Epithelial cell of prostate (primary cell): ENCODE measurements around the gene BAHCC1.

Source experiments
- DNase-seq: peaks from one replicate; pipeline ENCODE4 v3.0.0-alpha.2; 2011; ENCODE audit warnings: low read depth, low spot score
- H3K27ac ChIP-seq: fragments of 450-650 bp; 2 replicates; pipeline ENCODE4 v1.5.1; 2017; ENCODE audit warnings: mild to moderate bottlenecking

BAHCC1 gene

DNA sequence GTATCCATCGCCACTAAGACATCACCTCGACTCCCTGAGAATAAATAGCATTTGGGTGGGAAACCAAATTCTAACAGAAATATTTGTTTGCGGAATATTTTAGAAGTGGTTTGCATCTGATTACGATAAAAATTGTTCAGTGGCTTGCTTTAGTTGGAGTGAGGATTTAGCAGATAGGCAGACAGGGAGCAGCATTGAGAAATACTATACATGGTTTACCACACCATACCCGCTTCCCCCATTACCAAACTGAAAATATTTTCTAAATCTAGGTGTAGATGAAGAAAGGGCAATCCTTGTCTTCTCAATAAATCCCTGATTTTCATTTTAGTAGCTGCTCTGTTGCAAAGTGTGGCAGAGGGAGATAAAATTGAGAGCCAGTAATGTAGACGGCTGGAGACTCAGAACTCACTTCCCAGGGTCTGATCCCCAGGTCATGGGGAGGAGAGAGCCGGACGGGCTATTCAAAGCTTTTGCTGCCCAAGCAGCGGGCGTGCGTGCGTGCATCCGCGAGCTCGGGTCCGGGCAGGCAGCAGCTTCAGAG, 808 bp upstream of the BAHCC1 start:
- H3K27ac ChIP-seq = peak overlapping the region; percentile 18
- DNase-seq = no peak

DNA sequence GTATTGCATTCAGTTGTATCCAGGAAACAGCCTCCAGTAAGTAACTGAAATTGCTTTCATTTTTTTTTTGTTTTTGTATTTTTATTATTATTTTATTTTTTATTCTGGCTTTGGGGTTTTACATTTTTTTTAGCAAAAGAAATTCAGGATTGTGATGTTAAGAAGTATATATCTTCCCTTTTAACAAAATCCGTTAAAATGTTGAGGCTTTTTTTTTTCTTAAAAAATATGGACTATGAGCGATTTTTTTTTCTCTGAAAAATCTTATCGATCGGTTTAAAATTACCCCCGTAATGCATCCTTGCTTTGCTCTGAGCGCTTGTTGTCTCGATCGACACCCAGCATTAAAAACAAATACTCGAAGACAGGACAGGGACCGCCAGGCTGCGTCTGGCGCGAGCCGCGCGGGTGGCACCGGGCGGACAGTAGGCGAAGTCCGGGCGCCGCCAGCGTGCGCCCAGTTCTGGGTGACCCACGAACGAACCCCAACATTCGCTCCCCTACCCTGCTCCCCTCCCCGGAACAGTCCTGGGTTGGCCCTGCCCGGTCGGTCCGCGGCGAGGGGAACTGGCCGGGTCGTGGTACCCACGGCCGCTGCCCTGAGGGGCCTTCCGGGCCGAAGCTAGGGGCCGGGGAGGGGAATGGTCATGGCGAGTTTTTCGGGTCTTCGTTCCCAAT, 482 bp downstream of the BAHCC1 start:
- DNase-seq = no peak
- peak overlapping the region; percentile 73 for H3K27ac ChIP-seq

DNA sequence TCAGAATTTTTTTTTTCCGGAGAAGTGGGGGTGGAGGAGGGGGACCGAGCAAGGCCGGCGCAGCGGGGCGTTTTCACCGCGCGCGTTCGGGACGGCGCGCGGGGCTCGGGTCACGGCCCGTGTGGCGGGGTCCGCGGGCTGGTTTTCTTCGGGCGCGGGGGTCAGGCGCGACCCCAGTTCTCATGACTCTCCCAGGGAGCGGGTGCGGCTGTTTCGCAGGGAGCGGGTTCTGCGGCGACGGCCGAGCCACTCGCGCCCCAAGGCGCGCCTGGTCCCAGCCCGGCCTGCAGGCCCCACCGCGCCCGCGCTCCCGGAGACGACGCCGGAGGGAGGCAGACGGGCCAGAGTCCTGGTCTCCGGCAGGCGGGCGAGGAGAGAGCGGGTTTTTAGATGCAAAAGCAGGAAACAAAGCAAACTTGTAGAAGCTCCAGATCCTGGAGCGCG, 1.0 kb downstream of the BAHCC1 start:
- H3K27ac ChIP-seq = peak overlapping the region; percentile 73
- no peak for DNase-seq

- DNase-seq = no peak
- peak overlapping the region; percentile 73 for H3K27ac ChIP-seq
Observed at GRCh38 chr17:81396722-81397313, 1.6 kb downstream of the BAHCC1 start.

GRCh38 chr17:81397314-81398175, 2.3 kb downstream of the BAHCC1 start:
- H3K27ac ChIP-seq = peak overlapping the region; percentile 73
- DNase-seq = no peak

DNA sequence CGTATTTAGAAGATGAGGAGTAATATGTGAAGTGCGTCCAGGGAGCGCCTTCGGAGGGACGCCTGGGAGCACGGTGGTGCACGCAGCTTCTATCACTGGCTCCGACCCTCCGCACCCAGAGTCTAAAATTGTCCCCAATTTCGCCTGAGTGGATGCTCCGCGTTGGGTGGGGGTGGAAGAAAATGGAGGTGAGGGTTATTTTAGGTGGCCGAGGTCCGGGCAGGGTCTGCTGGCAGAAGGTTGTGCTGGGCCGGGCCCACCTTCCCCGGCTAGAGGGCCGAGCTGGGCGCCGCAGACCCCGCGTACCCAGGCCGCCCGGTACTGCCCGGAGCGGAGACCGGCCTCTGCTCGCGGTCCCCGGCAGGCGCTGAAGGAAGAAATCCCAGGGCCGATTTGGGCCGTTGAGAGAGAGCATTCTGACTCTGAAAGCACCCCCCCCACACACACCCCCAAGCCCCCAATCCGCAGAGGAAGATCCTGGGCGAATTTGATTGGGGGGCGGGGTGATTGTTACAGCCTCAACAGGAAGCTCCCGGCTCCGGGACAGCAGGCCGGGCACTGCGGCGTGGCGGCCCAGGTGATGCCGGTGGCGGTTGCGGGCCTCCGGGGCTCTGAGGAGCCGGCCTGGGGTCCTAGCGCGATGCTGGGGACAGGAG, 3.0 kb downstream of the BAHCC1 start:
- H3K27ac ChIP-seq = peak overlapping the region; percentile 73
- no peak for DNase-seq

DNA sequence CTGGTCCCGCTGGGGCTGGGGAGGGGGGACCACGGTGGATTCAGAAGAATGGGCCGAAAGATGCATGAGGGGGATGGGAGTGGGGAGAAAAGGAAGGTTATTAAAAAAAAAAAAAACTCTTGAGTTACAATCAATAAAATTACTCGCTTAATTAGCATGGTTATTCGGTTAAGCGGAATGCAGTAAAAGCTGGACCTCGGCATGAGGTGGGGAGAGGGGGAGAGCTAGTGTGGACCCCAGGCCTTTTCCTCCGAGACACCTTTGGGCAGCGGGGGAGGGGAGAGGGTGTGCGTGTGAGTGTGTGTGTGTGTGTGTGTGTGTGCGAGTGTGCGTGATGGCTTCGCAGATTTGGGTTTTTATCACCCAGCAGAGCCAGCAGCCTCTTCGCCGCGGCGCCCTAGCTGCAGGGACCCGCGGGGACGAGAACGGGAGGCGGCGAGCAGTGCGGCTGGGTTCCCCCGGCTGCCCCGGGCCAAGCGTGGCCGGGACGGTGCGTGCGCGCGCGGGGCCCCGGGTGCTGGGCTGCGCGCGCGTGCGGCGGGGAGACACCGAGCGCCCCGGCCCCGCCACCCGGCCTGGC, 3.7 kb downstream of the BAHCC1 start:
- no peak for DNase-seq
- H3K27ac ChIP-seq = peak overlapping the region; percentile 73

DNA sequence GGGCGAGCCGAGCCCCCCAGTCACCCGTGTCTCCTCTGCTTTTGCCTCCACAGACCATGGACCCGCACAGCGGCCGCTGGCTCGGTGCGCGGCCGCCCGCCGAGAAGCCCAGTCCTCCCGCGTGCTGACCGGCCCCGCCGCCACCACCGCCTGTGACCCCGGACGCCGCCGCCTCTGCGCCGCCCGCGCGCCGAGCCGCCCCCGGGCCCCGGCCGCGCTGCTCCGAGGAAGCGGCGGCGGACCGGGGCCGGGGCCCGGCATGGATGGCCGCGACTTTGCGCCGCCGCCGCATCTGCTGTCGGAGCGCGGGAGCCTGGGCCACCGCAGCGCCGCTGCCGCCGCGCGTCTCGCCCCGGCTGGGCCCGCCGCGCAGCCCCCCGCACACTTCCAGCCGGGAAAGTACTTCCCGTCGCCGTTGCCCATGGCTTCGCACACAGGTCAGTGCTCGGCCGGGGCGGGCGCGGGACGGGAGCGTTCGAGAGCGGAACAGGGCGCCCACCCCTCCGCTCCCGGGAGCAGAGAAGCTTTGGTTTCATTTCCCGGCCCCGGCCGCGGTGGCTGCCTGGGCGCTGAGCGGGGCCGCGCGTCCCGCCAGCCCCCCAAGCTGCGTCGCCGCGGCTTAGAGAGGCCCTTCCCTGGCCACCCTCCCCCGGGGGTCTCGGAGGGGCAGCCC, 4.4 kb downstream of the BAHCC1 start:
- peak overlapping the region; percentile 73 for H3K27ac ChIP-seq
- no peak for DNase-seq

- no peak for DNase-seq
- peak overlapping the region; percentile 73 for H3K27ac ChIP-seq
Observed at GRCh38 chr17:81400154-81400977, 5.1 kb downstream of the BAHCC1 start.

DNA sequence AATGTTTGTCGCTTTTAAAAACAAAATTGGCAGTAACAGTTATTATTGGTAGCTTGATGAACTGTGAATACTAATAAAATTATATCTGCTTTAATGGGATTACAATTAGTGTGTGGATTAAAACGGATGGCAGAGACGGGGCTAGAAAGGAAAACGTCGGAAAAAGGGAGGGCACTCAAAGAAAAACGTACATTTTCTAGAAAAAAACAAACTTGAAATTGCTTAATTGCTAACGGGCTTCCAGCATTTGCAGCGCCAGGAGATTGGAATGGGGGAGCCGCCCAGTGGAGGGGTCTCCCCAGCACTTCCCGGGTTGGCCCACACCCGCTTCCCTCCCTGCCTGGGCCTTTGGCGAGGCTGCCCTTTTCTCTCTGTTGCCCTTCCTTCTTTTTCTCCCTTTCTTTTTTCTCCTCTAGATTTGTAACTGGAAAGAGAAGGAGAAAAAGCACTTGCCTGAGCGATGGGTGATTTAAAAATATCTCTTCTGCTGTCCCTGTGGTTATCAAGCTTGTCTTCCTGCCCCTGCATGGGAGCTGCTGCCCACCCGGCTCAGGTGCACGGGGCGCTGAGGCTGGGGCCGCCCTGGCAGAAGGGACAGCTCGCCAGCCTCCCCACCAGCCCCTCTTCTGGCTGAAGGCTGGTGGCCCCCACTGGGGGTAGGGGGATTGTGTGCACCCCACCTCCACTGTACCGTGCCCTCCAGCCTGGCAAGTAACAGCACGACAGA, 5.9 kb downstream of the BAHCC1 start:
- no peak for DNase-seq
- H3K27ac ChIP-seq = no peak overlapping the region

DNA sequence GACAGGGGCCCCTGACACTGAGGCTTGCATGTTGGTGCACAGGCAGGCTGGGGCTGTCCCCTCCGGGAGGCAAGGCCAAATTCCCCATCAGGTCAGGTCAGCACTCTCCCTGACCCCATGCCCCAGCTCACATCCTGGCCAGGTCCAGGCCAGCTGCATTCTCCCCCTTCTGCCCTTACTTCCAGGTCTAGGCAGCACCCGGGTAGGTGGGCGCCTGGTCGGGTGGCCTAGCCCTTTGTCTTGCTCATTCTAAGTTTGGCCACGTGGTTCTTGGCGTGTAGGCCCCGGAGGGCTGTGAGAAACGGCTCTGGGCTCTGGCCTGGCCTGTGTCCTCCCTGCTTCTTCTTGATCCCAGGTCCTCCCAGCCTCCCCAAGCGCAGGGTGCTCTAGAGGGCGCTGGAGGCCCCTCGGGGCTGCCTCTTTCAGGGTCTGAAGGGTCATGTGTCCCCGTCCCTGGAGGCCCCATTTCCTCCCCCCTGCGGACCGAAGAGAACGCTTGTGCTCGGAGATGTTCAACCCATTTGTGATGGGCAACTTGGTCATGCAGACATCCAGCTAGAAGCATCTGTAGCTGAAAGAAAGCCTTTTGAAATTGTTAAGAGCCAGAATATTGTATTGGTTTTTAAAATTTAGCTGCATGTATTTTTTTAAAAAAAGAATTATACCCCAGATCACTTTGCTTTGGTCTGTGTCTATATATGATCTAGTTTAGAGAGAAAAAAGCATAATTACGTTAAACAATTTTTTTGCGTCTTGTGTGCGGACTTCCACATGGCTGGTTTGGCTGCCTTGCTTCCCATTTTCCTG, 6.7 kb downstream of the BAHCC1 start:
- H3K27ac ChIP-seq = no peak overlapping the region

GRCh38 chr17:81402530-81402941, 7.3 kb downstream of the BAHCC1 start:
- no peak overlapping the region for H3K27ac ChIP-seq
- no peak for DNase-seq

More for the DNA sequence above, 6.7 kb downstream of the BAHCC1 start:
- no peak for DNase-seq

- no peak for DNase-seq
- H3K27ac ChIP-seq = no peak overlapping the region
Observed at GRCh38 chr17:81402981-81403467, 7.8 kb downstream of the BAHCC1 start.

- no peak for DNase-seq
- H3K27ac ChIP-seq = no peak overlapping the region
Observed at GRCh38 chr17:81403671-81404534, 8.6 kb downstream of the BAHCC1 start.

DNA sequence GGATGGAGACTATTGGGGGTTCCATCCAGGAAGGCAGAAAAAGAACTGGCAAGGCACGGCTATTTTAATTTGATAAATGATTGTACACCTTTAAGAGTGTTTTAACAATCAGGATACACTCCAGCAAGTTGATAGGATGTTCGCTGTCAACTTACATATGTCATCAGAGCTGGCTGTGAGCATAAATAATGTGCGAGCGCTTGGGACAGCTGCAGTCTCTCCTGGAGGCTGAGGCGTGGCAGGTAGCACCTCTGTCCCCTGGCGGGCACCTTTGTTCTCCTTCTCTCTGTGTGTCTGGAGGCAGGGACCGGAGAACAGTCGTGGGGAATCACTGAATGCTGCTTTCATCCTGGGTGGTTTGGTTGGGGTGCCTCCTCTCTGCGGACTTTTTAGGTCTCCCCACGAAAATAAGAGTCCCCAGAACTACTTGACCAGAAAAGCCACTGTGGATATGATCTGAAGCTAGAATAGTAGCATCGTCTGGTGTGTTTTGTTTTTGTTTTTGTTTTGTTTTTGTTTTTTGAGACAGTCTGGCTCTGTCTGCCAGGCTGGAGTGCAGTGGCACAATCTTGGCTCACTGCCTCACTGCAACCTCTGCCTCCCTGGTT, 9.4 kb downstream of the BAHCC1 start:
- H3K27ac ChIP-seq = no peak overlapping the region
- DNase-seq = no peak

GRCh38 chr17:81405411-81405872, 10.2 kb downstream of the BAHCC1 start:
- no peak for DNase-seq

More at GRCh38 chr17:81405411-81405872, 10.2 kb downstream of the BAHCC1 start:
- H3K27ac ChIP-seq = no peak overlapping the region
